T-helper 1 cell treated with Interleukin-12 subunit alpha and Interleukin-12 subunit beta and Interleukin-4 antibody, amounts not matched to agents 30 ng/mL and 1 ng/mL, for 36 hours (primary cell): Measurements from ENCODE around the gene MEGF9. TPM values are rescaled to one million over a fixed set of nuclear protein-coding genes. Genes with fewer than 3 reads are reported as not detected.
"Not testable (repeated sequence)": the region's sequence is repeated elsewhere in the genome, so short reads cannot be mapped to it uniquely, and the experiment has no call there.

Experiments used
- intact Hi-C: fragments of 100-400 bp; cut with micrococcal nuclease; formaldehyde crosslinking; loops from one replicate; pipeline ENCODE4 v1.15.1; 2024
- total RNA-seq: library from RNA; stranded (reverse); gene quantifications from 2 replicates; pipeline ENCODE4 v1.2.3, GENCODE V29; 2022

The MEGF9 gene
- total RNA-seq, 1 donor from 2014 or later = 10.1 TPM

DNA sequence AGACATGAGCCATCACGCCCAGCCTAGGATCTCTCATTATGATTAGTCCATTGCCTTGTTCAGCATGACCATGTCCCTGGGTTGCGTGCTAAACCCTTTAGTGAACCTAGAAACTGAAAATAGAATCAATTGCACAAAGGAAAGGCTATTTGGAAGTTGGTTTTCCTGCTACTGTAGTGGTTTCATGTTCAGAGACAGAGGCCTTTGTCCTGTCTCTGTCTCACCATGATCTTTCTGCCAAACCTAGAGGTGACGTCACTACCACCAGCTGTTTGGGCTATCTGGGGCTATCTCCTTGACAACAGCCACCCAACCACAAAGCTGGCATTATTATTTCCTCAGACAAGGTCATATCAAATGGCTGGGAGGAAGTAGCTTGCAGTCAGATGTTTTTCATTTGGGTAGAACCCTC is 130.3 kb downstream of the MEGF9 start:
- intact Hi-C loops = loop anchor here (5.0 to 10.0 kb wide), 2 partner anchors 538 to 791 kb away; partner anchors contain the start of gene STOM

DNA sequence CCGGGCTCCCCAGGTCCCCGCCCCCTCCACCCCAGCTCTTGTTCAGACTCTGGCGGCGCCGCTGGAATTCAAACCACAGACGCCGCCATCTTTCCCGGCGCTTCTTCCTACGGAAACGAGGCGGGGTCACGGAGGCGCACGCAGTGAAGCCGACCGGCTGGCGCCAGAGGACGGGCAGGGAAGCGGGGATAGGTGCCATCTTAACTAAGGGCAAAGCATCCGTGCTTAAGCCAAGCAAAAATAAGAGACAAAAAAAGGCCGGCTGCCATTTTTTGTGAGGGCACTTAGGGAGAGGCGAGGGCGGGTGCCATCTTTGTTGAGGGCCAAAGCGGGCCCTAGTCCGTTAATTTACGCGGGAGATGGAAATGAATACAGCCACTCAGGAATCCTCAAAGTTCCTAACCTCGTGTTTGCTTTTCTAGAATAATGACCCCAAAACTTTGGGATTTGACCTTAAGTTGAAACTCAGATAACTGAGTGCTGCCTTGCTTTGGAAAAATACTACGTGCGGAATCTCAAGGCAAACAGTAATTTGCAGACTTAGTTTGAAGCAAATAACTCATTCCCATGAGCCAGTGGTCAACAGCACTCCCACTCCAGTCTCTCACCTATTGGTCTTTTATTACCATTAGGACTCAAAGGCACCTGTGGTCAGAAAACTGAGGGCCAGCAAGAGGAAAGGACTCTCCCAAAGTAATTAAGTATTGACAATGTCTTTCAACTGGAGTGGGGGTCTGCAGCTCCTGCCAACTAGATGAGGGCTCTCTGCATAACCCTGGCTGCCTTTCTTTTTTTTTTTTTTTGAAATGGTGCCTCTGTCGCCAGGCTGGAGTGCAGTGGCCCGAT is 134.0 kb downstream of the MEGF9 start, which contains the start of gene CDK5RAP2:
Gene CDK5RAP2, minus strand, starts transcription at position 117 of the 846 bp plus-strand sequence. CDS start 189 bp downstream, outside the sequence.
- intact Hi-C loops = loop anchor here (1.0 to 10.0 kb wide), 10 partner anchors 39 to 1684 kb away; partner anchors contain the start of genes CNTRL, FBXW2, MEGF9 and MRRF

DNA sequence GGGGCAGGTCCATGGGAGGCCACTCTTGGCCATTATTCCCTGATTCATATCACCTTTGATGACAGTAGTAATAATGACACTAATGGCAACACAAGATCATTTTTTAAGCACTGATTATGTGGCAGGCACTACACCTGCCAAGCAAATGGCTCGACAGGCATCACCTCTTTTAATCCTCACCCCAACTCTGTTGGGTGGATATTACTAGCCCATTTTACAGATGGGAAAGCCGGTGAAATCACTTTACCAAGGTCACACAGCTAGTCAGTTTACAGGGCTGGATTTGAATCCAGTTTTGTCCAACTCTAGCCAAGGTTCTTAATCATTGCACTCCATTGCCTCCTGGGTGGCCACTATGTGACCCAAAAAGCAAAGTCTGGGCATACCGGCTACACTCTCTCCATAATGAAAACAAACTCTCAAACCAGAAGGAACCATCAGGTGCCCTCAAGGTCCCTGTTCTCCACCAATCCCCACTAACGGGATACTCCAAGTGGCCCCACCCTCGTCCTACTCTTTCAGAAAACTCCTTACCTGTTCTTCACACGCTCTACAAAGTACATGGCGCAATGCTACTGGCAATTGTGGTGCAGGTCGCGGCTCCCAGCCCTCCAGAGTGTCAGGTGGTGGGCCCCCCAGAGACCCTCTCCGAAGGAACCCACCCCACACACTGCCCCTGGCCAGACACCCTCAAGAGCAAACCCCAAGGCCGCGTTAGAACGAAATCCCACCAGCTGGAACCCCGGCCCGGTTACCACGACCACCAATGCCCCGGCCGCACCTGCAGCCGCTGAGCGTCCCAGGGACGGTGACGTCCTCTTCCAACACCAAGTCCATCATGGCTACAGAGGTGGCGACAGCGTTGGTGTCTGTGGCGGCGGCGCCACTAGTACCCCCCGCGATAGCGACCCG is 134.9 kb downstream of the MEGF9 start:
- intact Hi-C loops = loop anchor here (1.0 to 10.0 kb wide), 10 partner anchors 39 to 1685 kb away; partner anchors contain the start of genes CNTRL, FBXW2, MEGF9 and MRRF

DNA sequence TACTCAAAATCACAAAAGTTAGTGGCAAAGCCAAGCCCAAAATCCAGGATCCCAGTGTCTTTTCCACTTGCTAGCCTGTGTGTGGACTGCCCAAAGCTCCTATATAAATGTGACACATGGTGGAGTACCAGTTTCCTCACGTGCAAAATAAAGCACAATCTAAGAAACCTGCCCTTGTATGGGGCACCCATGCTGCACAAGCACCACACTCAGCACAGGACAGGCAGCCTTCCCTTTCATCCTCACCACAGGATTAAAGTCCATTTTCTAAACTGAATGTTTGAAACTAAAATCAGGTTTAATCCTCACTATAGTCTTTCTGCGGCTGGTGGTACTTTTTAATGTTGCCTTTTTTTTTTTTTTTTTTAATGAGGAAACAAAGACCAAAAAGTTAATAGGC is 139.8 kb downstream of the MEGF9 start:
- intact Hi-C loops = no loop called here

DNA sequence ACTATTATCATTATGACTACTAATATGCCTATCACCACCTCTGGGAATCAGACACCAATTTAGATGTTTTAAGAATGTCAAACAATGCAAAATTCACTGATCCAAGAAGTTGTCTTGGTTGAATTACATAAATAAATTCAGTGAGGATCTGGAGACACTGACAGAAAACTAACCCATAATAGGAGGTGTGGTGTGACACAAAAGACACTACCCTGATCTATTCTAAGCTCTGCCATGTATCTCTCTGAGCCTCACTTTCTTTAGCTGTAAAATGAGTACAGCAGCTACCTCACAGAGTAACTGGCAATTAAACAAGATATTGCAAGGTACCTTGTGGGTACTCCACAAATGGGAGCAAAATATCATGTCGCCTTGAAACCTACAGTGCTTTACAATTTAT is 141.8 kb downstream of the MEGF9 start:
- intact Hi-C loops = no loop called here

DNA sequence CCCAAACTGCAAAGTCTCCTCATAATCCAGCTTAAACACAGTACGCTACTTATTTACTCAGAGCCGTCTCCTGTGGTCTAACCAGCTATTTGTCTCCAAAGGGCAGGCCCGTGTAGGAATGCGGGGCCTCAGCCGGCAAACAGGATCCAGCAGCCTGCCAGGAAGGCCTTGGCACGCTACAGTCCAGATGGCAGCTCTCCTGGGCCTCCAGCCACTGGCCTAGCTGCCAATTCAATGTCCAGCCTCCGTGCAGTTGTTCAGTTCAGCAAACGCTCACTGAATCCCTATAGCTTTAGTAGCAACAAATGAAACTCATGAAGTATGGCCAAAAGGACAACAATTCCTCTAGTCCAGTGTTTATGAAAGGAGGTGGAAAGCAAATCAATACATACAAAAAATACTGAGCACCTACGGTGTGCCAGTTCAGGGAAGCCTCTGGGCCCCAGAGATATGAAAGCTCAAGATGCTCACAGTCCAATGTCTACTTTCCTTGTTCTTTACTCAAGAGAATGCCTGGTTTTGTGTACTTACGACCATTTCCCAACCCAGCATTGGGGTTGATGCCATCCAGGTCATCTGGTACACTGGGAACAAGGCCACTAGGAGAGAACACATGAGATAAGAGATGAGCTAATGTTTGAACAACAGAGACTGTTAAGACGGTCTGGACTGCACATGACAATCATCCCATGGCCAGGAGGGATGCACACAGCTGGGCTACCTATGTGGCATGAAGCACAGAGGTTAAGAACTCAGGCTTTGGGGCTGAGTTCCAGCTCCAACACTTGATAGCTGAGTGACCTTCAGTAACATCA is 142.6 kb downstream of the MEGF9 start:
- intact Hi-C loops = no loop called here

DNA sequence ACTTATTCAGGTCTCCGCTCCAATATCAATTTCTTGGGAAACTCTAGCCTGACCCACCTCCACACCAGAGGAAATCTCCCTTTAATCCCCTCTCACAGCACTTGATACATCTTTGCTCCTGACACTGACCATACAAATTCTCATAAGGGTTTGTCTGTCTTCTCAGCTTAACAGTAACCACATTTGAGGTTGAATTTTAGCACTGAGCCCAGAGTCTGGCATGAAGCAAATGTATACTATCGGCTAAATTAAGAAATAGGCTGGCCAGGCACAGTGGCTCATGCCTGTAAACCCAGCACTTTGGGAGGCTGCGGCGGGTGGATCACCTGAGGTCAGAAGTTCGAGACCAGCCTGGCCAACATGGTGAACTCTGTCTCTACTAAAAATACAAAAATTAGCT is 144.0 kb downstream of the MEGF9 start:
- intact Hi-C loops = no loop called here

DNA sequence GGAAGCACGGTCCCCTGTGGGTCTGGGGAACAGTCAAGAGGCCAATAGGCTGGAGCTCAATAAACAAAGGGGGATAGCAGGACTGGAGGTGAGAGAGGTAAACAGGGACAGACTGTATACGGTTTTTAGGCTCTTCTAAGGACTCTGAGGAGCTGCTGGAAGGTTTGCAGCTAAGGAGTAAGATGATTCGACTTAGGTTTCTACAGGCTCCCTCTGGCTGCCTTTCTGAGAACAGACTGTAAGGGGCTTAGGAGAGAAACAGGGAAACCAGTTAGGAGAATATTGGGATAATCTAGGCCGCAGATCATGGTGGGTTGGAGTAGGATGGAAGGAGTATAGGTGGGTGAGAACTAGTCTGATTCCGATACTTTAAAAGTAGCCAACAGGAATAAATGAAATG is 144.7 kb downstream of the MEGF9 start:
- intact Hi-C loops = no loop called here

DNA sequence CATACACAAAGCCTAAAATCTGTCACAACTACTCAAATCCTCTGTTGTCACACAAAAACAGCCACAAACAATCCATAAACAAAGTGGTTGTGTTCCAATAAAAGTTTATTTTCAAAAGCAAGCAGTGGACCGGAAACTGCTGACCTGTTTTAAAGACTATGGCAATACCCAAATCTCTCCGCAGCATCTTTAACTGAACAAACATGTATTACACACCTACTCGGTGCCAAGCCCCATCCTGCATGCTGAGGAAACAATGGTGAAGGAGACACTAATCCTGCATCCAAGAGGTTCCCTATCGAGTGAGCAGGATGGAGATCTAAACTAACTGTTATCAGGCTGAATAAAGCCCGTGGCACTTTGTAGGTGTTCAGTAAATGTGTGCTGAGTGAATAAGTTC is 145.5 kb downstream of the MEGF9 start:
- intact Hi-C loops = no loop called here

DNA sequence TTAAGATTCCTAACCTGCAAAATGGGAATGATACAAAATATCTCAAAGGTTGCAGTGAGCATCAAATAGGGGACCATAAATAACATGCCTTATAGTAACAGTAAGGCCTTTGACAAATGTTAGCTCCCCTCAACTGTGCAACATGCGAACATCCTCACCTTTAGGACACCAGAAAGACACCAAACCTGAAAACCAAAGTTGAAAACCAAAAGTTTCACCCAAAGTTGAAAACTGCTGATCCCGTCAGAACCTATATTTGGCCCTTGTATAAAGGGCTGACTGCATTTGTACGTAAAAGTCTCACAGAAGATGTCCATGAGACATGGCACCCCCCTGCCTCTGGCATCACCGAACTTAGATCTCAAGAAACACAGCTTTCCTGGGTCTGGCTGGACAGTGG is 146.4 kb downstream of the MEGF9 start:
- intact Hi-C loops = no loop called here

DNA sequence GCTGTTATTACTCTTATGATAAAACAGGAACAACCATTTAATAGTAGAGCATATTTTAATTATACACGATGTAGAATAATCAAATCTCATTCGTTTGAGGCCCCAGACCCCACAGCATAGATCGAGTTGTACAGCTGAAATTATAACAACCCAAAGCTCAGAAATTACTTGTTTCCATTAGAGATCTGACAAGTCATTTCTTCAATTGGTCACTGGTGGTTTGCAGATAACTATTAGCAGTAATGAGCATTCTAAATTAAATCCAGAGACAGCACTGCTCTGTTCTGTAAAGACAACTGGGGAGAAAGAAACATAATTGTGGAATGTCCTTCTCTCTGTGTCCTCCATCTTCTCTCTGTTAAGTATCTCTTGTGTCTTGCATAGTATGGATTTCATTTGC is 147.2 kb downstream of the MEGF9 start:
- intact Hi-C loops = no loop called here

DNA sequence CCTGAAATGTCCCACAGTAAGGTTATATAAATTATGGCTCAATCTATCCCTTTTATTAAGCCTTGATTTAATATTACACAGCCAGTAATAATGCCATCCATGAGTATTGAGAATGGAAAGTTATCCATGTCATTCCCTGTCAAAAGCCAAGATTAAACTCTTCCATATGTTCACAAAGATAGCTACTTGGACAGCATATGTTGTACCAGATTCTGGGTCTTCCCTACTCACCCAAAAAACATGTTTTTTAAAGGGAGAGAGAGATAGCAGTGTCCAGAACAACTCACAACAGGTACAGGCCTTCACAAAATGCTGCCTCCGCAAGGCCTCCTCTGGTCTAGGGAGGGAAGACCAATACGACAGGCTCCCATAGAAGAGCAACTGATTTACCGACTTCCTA is 149.7 kb downstream of the MEGF9 start:
- intact Hi-C loops = no loop called here

DNA sequence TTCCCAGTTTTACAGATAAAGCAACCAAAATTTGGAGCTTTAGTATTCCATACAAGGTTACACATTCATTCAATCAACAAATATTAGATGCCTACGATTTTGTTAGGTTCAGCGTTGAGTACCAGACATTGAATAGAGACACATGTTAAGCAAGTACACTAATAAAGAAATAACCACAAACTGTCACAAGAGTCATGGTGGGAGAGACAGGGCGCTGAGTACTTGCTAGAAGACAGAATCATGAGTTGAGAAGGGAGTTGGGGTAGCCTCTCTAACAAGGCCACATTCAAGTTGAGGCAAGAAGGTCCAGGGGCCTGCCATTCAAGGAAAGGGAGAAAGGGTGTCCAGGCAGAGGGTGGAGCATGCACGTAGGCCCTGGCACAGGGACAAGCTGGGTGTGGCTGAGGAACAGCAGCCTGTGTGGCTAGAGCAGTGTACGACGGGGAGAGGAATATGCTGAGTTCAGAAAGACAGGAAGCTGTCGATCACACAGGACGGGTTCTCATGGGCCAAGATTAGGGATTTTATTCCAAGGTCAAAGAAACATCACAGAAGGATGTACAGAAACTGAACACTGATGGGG is 151.3 kb downstream of the MEGF9 start:
- intact Hi-C loops = no loop called here

DNA sequence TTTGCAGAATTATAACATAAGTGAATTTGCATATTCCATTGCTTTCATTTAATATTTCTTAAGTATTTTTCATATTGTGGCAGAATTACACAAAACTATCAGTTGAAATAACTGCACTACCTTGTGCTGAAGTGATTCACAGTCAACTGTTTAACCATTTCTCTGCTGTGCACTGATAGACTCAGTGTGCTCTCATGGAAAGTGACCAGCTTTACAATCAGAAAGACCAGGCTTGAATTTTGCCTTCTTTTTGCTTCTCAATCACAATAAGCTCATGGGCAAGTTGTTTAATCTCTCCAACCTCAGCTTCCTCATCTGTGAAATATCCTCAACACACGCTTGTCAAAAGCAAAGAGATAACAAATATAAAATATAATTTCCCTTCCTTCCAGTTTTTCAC is 152.6 kb downstream of the MEGF9 start:
- intact Hi-C loops = no loop called here

DNA sequence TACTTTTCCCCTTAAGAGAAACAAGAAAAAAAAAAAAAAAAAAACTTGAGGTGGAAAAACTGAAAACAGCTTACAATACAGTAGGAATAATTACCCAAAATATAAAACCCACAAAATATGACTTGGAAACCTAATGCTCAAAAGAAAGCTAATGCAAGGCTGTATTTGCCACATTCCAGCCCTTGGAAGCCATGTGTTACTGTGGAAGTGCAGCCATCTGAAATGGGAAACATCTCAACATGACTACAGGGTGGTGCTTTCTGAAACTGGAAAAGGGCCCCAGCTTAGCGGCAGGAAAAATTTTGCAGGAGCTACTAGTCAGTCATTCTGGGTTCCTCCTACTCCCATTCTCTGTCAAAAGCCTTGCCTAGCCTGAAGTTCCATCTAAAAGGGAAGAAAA is 154.7 kb downstream of the MEGF9 start:
- intact Hi-C loops = no loop called here

DNA sequence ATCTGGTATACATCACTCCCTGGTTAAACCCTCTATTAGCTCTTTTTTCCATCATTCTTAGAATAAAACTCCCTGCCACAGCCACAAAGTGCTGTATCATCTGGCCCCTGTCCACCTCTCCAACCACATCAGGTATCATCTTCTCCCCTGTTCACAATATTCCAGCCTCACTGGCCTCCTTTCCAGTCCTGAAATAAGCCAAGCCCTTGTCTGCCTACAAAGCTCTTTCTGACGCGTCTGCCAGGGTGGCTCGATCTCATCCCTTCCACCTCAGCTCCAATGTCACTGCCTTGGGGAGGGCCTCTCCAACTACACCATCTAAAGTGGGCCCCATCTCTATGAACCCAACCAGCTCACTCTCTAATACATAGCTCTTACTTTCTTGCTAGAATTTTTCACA is 155.8 kb downstream of the MEGF9 start:
- intact Hi-C loops = no loop called here

DNA sequence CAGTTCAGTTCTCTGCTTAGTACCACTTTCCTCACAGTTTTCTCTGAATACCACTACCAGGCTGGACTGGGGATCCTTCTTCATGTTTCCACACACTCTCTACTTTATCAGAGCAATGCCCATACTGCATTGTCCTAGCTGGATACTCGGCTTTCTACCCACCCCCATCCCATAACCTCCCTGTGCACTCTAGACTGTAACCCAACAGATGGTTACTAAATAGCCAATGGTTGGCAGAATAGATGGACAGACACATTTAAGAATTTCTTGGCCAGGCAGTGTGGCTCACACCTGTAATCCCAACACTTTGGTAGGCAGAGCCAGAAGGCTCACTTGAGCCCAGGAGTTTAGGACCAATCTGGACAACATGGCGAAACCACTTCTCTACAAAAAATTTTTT is 157.1 kb downstream of the MEGF9 start:
- intact Hi-C loops = no loop called here

DNA sequence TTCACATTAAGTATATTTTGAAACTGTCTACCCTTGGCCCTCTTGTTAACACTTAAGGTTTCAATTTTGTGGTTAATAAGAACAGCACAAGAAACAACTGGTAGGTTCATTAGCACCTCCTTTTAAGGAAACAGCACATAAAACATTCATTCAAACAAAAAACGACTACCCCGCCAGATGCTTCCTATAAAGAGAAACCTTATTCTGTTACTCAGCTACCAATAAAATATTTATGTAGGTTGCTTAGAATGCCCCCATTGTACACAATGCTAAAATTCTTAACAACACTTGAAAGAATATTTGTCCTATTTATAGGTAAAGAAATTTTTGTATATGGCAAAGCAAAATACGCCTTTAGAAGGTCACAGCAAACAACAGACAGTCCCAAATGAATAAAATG is 157.5 kb downstream of the MEGF9 start:
- intact Hi-C loops = no loop called here

DNA sequence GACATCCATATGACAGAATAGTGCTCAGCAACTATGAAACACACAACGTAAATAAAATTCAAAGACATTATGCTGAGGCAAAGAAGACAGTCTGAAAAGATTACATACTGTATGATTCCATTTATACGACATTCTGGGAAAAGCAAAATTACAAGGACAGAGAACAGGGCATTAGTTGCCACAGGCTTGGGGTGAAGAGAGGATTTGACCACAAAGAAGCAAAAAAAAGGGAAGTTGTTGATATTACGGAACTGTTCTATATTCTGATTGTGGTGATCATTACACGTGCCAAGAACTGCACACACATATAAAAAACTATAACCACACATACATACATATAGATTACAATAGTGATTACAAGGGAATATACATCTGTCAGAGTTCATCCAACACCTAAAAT is 158.4 kb downstream of the MEGF9 start:
- intact Hi-C loops = no loop called here

DNA sequence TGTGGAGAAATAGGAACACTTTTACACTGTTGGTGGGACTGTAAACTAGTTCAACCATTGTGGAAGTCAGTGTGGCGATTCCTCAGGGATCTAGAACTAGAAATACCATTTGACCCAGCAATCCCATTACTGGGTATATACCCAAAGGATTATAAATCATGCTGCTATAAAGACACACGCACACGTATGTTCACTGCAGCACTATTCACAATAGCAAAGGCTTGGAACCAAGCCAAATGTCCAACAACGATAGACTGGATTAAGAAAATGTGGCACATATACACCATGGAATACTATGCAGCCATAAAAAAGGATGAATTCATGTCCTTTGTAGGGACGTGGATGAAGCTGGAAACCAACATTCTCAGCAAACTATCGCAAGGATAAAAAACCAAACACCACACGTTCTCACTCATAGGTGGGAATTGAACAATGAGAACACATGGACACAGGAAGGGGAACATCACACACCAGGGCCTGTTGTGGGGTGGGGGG is 162.0 kb downstream of the MEGF9 start:
- intact Hi-C loops = not testable (repeated sequence)
